GM03348 (cell line): ENCODE data around the gene PILRA.
"Not testable (repeated sequence)": the region's sequence is repeated elsewhere in the genome, so short reads cannot be mapped to it uniquely, and the experiment has no call there.

ENCODE experiments used
- DNase-seq: peaks from one replicate; pipeline ENCODE4 v3.0.0; 2012; ENCODE audit warnings: low spot score

The PILRA gene

DNA sequence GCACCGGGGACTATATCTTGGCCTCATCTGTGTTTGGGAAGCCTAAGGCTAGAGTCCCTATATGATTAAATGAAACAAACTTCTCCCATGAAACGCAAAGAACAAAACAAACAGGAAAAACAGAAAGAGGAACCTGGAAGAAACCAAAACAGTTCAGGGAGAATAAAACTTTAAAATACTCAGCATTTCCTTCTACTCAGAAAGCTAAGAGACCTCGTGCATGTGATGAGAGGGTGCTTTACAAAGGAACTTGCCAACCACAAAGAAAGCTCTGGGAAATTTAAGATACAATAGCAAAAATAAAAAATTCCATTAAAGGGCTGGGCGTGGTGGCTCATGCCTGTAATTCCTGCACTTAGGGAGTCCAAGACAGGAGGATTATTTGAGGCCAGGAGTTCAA lies 6.9 kb downstream of the PILRA start:
- DNase-seq: no peak

DNA sequence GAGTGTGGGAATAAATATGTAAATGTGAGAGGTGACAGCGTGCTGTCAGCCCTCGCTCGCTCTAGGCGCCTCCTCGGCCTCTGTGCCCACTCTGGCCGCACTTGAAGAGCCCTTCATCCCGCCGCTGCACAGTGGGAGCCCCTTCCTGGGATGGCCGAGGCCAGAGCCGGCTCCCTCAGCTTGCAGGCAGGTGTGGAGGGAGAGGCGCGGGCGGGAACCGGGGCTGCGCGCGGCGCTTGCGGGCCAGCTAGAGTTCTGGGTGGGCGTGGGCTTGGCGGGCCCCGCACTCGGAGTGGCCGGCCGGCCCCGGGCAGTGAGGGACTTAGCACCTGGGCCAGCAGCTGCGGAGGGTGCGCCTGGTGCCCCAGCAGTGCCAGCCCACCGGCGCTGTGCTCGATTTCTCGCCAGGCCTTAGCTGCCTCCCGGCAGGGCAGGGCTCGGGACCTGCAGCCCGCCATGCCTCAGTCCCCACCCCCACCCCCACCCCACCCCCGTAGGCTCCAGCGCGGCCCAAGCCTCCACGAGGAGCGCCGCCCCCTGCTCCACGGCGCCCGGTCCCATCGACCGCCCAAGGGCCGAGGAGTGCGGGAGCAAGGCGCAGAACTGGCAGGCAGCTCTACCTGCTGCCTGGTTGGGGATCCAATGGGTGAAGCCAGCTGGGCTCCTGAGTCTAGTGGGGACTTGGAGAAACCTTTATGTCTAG lies 8.4 kb downstream of the PILRA start:
- DNase-seq: not testable (repeated sequence)

DNA sequence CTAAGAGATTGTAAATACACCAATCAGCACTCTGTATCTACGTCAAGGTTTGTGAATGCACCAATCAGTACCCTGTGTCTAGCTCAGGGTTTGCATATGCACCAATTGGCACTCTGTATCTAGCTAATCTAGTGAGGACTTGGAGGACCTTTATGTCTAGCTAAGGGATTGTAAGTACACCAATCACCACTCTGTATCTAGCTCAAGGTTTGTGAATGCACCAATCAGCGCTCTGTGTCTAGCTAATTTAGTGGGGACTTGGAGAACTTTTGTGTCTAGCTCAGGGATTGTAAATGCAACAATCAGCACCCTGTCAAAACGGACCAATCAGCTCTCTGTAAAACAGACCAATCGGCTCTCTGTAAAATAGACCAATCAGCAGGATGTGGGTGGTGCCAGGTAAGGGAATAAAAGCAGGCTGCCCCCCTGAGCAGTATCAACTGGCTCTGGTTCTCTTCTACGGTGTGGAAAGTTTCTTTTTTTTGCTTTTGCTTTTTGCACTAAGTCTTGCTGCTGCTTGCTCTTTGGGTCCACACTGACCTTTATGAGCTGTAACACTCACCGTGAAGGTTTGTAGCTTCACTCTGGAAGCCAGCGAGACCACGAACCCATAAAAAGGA lies 9.1 kb downstream of the PILRA start:
- DNase-seq: not testable (repeated sequence)

DNA sequence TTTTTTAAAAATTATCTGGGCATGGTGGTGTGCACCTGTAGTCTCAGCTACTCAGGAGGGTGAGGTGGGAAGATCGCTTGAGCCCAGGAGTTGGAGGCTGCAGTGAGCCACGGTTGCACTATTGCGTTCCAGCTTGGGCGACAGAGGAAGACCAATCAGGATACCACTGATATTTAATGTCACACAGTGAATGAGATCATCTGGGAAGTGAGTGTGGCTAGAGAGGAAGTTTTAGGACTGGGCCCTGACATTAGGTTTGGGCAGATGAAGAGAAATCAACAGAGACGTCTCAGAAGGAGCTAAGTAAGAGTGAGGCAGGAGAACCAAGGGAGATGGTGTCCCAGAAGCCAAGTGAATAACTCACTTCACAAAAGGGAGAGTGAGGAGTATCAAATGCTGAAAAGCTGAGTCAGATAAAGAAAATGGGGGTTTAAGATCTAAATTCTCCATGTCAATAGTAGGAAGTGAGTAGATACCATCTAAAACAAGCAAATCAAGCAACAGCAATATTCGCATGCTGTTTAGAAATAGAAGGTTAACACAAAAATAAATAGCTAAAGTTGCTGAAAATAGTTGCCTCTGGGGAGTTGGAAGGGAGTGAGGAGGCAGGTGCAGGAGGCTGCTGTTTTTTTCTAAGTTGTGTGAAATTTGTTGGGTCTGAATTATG lies 11.5 kb downstream of the PILRA start:
- DNase-seq: no peak

DNA sequence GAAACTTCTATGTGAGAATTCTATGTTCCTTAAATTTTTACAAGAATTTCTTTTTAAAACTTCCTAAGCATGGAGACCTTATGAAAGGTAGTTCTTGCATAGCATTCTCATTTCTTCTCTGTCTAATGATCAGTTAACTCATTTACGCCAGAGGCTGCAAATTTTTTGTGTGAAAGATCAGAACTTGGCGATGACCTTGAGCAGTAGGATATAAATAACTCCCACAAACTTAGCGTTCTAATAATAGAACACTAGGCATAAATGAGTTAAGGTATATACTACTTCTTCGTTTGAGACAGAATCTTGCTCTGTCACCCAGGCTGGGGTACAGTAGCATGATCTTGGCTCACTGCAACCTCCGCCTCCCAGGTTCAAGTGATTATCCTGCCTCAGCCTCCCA lies 13.7 kb downstream of the PILRA start:
- DNase-seq: no peak

DNA sequence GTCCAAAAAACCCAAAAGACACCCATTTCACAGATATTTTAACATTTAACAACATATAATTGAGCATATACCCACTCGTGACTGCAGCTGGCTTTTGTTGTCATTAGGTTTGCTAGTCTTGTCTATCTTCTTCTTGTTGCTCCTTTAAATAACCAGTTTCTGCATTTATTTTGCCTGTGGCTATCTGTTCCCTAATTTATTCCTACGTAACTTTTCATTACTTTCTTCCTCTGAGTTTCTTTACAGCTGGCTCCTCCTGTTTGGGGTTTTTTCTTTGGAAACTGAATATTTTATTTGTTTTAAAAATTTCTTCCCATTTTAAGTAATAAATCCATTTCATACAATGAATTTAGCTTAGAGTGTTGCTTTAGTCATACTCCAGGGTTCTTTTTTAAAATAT lies 14.4 kb downstream of the PILRA start:
- DNase-seq: no peak

DNA sequence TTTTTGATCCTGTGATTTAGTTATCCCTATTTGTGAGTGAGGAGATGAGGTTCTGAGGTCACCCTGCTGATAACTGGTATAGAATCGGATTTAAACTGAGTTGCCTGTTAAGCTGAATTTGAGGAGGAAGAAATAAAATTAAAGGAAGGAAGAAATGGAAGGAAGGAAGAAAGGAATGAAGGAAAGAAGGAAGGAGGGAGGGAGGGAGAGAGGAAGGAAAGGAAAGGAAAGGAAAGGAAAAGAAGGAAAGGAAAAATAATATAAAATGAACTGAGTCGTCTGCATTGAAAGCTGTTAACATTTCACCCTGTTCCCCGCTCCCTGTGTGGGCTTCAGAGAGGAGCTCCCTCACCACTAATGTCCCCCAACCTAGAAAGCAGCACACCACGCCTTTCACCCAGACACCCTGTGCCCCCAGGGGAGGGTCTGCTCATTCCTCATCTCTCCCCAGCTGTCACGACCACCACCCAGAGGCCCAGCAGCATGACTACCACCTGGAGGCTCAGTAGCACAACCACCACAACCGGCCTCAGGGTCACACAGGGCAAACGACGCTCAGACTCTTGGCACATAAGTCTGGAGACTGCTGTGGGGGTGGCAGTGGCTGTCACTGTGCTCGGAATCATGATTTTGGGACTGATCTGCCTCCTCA lies 16.3 kb downstream of the PILRA start:
- DNase-seq: no peak

DNA sequence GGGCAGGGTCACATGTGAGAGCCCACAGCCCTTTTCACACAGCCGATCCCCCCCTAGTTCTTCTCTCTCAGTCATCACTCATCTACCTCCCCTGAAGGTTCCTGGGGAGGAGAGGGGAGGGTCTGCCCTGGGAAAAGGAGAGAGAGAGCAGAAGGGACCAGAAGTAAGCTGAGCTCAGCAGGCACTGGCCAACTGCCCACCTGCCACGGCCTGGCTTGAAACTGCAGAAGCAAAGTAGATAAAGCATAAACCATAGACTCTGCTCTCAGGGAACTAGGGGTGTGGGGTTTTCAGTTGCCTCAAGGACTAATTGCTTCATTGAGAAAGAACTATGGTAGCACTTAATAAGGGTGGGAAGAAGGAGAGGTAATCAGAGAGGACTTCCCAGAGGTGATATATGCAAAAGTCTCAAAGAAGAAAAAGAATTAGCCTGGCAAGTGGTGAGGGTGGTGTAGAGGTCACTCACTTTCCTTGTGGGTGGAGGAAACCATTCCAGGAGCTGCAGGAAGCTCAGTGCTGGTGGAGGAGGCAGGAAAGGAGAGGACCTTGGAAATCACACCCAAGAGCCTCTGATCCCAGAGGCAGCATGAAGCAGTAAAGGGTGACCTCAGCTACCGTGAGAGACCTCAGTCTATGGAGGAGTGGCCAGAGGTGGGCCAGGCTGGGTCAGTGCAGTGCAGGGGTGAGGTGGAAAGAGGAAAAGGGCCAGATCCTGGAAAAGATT lies 17.2 kb downstream of the PILRA start:
- no peak for DNase-seq

DNA sequence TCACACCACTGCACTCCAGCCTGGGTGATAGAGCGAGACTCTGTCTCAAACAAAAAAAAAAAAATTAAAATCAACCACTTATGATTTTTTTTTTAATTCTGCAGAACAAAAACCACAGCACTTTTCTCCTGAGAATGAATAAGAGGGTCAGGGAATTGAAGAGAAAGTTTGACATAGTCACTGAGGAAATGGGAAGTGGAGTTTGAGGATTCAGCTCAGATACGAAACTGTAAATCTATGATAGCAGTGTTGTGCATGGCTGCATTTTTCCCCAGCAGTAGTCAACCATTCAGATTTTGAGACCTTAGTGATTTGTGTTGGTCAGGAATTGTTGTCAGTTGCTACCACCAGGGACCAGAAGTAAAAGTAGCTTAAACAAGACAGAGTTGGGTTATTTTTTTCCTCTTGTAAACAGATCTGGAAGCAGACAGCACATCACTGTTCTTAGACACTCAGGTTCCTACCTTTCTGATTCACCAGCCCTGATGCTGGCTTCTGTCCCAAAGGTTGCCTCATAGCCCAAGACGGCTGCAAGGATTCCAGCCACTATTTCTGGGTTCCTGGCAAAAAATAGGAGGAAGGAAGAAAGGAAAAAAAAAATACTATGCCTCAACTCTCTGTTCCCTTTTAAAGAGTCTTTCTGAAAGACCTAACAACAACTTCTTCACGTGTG lies 20.1 kb downstream of the PILRA start:
- DNase-seq: no peak

DNA sequence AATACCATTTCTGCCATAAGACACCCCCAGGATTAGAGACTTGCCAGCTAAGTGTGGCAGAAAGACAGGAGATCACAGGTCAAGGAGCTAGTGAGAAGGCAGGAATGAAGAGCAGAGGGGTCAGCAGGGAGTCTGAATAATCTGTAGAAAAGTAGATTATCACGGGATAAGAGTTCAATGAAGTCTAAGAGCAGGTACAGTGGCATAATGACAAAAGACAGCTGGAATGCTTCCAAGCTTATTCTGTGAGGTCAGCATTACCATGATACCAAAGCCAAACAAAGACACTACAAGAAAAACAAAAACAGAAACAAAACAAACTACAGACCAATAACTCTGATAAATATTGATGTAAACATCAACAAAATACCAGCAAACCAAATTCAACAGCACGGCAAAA lies 20.8 kb downstream of the PILRA start:
- no peak for DNase-seq

DNA sequence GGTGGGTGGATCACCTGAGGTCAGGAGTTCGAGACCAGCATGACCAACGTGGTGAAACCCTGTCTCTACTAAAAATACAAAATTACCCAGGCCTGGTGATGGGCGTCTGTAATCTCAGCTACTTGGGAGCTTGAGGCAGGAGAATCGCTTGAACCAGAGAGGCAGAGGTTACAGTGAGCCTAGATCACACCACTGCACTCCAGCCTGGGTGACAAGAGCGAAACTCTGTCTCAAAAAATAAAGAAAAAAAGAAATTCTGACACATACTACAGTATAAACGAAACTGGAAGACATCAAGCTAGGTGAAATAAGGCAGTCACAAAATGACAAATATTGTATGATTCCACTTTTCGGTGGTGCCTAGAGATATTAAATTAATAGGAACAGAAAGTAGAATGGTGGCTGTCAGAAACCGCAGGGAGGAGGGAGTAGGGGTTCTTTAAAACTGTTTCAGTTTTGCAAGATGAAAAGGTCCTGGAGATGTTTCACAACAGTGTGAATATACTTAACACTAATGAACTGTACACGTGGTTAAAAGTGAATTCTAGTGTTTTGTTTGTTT lies 23.2 kb downstream of the PILRA start:
- no peak for DNase-seq

DNA sequence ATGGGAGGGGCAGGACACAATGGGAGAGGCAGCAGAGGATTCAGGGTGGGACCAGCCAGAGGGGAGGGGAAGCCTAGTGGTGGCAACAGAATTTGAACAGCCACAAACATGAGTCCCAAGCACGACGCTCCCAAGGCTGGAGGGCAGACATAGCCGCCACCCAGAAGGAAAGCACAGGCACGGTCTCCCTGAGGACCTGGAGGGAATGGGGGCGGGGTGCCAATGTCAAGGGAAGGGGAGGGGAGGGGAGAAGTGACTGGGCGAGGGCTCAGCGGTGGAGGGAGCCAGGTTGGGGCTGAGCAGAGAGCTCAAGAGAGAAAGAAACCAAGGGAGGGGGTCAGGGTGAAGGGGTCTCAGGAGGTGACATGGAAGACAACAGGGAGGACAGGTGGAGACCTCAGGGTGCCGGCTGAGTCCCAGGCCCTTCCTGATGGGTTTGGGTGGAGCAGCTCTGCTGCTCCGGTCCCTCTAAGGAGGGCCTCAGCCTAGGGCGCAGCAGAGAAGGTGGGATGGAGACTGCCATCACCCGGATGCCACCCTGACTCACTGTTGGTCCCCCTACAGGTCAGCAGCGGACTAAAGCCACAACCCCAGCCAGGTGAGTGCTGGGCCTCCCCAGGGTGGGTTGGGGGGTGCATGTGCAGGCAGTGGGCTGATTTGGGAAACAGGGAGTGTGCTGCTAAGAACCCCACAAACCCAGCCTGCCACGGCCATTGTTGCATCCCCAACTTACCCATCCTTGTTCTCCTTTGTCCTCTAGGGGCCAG lies 24.2 kb downstream of the PILRA start:
- DNase-seq: no peak

DNA sequence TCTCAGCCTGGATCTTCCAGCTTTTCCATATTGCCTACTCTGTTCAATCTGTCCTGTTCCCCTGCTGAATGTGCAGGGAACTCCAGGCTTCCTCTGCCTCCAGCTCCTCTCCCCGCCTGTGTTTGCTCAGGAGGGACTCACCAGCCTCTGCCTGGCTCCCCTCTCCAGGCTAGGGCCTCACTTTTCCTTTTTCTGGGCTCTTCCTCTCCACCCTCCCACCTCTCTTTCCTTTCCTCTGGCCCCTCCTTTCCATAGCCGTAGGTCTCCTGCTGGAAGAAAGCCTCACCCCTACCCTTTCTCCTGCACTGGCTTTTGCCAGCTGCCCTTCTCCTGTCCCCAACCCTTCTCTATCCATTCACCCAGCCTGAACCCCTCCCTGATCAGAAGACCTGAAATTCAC lies 25.0 kb downstream of the PILRA start:
- no peak for DNase-seq

DNA sequence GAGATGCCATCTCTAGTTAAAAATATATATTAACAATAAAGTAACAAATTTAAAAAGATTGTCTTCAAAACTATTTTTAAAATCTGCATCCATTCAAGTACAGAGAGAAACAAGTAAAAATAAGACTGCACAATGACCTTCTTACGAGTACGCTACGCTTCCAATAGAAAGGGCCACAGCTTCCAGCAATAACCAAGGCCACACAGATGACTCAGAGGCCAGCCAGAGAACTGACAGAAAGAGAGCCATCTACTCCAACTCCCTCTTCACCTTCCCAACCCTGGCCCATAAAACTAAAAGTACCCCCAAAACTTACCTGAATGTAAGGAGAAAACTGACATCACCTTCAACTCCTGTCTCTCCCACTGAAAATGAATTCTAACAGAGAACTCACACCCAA lies 26.8 kb downstream of the PILRA start:
- no peak for DNase-seq

DNA sequence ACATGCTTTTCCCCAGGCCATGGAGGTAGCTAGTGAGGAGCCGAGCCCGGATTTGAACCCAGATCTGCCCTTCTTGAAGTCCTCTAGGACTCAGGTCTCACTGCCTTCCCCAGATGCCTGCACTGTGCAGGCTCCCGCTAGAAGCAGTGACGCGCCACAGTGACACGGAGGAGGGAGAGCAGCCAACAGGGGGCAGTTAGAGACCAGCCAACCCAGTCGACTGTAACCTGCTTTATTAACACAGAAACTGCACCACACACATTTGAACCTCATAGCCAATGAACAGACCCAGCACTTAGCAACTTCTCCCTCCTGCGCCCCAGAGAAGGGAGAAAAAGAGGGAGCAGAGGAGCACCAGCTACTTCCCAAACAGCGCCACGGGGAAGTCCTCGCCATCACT lies 27.4 kb downstream of the PILRA start:
- no peak for DNase-seq

DNA sequence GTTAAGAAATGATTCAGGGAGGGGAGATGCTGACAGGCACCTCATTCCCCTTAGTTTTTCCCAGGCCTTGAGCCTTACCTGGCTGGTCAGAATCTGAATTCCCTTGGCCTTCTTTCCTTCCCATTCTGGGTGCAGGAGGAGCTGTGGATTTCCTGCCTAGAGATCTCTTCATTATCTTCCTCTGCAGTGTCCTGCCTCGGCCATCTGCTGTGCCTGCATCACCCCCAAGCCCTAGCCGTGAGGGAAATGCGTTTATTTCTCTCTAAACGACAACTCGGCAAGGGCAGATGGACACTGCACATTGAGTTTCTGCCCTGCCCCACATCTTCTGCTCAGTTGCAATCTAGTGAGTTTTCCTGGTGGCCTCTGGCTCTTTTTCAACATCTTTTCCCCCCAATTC lies 28.5 kb downstream of the PILRA start:
- DNase-seq: no peak

DNA sequence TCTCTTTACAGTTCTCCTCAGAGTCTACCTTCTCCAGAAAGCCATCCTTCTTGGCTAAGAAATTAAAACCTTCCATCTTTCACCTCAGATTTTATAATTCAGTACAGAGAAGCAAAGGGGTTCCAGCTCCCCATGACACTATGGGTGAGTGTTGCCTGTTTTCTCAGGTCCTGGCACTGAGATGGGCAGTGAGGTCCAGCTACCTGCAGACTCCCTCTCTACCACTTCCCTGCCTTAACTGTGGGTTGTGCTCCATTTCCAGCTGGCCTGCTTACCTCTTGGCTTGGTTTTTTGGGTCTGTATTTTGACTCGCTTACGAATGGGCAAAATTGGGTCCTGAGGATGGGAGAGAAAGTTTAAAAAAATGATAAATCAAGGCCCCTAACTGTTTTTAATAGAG lies 29.0 kb downstream of the PILRA start:
- no peak for DNase-seq

DNA sequence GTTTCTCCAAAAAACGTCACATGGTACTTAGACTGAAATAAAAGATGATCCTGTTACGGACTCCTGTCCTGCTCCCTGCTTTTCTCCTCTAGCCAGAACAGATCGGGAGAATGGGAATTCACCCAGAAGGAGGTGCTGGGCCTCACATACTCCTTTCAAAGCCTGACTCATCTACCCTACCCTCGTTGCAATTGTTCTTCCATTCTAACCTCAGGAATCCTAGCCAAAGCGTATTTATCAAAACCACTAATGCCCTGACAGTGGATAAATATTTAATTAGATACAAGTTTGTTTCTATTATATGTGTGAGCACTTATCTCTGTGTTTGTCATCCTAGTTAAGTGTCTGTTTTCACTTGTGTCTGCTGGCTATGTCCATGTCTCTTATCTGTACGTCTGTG lies 33.5 kb downstream of the PILRA start:
- DNase-seq: peak; percentile 53

DNA sequence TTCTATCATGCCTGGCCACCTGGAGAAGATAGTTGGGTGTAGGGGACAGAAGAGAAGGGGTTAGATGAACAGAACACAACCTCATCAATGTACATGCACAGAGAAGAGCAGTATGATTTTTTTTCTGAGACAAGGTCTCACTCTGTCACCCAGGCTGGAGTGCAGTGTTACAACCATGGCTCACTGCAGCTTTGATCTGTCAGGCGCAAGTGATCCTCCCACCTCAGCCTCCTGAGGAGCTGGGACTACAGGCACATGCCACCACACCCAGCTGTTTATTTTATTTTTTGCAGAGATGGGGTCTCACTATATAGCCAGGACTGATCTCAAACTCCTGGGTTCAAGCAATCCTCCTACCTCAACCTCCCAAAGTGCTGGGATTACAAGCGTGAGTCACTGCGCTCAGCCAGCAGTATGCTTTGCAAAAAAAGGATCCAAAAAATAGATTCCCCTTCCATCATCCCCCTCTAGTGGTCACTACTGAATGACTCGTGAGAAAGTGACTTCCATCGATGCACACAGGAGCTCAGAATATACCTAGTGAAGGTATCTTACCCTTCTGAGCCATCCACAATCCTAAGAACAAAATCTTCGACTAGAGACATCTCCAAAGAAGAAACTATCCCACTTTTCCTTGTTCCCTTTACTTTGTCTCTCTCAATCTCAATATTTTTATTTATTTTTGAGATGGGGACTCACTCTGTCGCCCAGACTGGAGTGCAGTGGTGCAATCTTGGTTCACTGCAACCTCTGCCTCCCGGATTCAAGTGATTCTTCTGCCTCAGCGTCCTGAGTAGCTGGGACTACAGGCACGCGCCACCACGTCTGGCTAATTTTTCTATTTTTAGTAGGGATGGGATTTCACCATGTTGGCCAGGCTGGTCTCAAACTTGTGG lies 34.2 kb downstream of the PILRA start:
- peak; percentile 82 for DNase-seq

DNA sequence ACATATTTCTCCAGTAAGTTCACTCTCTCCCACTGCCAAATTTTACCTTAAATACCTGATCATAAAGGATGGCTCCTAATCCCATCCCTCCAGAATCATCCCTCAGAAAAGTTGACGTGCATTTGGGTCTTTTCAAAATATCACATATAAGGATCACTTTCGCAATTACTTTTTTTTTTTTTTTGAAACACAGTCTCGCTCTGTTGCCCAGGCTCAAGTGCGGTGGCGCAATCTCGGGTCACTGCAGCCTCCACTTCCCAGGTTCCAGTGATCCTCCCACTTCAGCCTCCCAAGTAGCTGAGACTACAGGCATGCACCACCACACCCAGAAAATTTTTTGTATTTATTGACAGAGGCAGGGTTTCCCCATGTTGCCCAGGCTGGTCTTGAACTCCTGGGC lies 37.8 kb downstream of the PILRA start:
- no peak for DNase-seq
